D721Med (cell line): ENCODE measurements around the gene NME2.

Experiments used
- DNase-seq: peaks from one replicate; pipeline ENCODE4 v3.0.0; 2011; ENCODE audit warnings: low spot score; ENCODE audit not compliant: insufficient read length
- FAIRE-seq: peaks from 2 replicates; lab custom pipeline; 2011; peaks lifted over from hg19 to GRCh38; lab: Jason Lieb, UNC
- CTCF ChIP-seq: IDR thresholded peaks from 2 replicates; pipeline ENCODE4 v1.5.1; 2012; ENCODE audit warnings: mild to moderate bottlenecking, control low read depth; ENCODE audit not compliant: insufficient read depth; ENCODE audit errors: missing control alignments

NME2 gene

GRCh38 chr17:51154176-51154575, 12.0 kb upstream of the NME2 start:
- DNase-seq: no peak

GRCh38 chr17:51155416-51155815, 10.8 kb upstream of the NME2 start:
- no peak for FAIRE-seq
- TF ChIP-seq CTCF: no peak
- DNase-seq: peak; percentile 44

More at GRCh38 chr17:51154176-51154575, 12.0 kb upstream of the NME2 start:
- FAIRE-seq: no peak
- no peak for TF ChIP-seq CTCF

- TF ChIP-seq CTCF: no peak
- DNase-seq: no peak
- FAIRE-seq: no peak
Observed at GRCh38 chr17:51159604-51160003, 6.6 kb upstream of the NME2 start.

DNA sequence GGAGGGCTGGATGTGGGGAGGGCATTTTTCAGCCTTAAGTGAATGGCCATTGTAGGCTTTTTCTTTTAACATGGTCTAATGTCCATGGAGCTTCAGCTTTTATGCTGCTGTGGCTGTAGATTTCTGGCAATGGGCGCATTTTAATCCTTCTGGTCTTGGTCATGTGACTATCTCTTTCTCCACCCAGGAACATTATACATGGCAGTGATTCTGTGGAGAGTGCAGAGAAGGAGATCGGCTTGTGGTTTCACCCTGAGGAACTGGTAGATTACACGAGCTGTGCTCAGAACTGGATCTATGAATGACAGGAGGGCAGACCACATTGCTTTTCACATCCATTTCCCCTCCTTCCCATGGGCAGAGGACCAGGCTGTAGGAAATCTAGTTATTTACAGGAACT, 4.7 kb upstream of the NME2 start:
- DNase-seq (no peak), FAIRE-seq (no peak)
- TF ChIP-seq CTCF: no peak

- TF ChIP-seq CTCF: no peak
- FAIRE-seq: no peak
- DNase-seq: no peak
Observed at GRCh38 chr17:51164911-51165679, 1.1 kb upstream of the NME2 start.

DNA sequence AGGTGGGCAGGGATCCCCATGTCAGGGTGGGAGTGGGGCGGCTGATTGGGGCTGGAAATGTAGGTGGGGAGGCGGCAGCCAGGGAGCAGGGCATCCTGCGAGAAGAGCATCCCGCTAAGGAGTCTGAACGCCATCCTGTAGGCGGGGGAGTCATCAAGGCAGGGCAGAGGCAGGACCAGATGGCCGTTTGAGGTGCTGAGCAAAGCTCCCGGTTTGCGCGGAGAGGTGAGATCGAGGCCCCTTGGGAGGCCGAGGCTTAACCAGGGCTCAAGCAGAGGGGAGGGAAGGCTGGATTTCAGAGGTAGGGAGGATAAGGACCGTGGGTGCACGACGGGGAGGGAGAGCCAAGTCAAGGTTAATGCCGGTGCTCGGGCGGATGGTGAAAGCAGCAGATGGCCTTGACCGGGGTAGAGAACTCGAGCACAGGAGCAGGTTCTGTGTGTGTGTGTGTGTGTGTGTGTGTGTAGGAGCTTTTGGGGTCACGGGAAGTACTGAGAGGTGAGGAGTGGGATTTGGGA, 472 bp upstream of the NME2 start:
- peak; percentile 49 for DNase-seq
- TF ChIP-seq CTCF: no peak
- no peak for FAIRE-seq
